ENCODE results near the gene ALK.

DNA sequence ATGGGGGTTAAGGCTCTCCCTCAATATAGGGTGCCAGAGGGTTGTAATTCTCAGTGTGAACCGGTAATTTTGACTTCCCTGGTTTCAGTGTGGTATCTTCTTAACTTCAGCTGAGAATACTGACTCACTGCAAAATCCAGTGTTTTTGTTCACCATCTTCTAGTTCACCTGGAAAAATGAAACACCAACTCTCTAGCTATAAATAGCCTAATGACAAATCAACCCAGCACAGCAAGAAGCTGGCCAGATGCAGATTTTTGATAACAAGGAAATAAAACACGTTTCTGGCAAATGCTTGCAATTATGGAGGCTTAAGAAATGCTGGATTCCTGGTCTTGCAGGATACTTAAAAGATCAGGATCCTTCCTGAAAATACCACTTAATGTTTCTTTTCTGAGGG is 613.9 kb downstream of the ALK start:
- TF ChIP-seq, protein P1, sequence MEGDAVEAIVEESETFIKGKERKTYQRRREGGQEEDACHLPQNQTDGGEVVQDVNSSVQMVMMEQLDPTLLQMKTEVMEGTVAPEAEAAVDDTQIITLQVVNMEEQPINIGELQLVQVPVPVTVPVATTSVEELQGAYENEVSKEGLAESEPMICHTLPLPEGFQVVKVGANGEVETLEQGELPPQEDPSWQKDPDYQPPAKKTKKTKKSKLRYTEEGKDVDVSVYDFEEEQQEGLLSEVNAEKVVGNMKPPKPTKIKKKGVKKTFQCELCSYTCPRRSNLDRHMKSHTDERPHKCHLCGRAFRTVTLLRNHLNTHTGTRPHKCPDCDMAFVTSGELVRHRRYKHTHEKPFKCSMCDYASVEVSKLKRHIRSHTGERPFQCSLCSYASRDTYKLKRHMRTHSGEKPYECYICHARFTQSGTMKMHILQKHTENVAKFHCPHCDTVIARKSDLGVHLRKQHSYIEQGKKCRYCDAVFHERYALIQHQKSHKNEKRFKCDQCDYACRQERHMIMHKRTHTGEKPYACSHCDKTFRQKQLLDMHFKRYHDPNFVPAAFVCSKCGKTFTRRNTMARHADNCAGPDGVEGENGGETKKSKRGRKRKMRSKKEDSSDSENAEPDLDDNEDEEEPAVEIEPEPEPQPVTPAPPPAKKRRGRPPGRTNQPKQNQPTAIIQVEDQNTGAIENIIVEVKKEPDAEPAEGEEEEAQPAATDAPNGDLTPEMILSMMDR (IDR thresholded peaks at IDR 0.05): no peak
- no peak for TF ChIP-seq POLR2A (IDR thresholded peaks at IDR 0.05)

All from thyroid gland (tissue), 4 donors.